Esophagus squamous epithelium (tissue), 4 donors: ENCODE data around the gene PSMD13.

ENCODE experiments used
- CTCF ChIP-seq, 6 experiments: fragments of 450-650 bp in 4 of 6; fragments of 200-600 bp in 2 of 6; sonication (generic) in 2 of 6; IDR thresholded peaks; one replicate each; pipeline ENCODE4 v1.5.1; 2016 to 2019; ENCODE audit warnings: antibody characterized with exemption in 6 of 6, mild to moderate bottlenecking in 4 of 6, moderate library complexity in 4 of 6
- POLR2A ChIP-seq, 4 donors: fragments of 450-650 bp; IDR thresholded peaks; one replicate each; pipeline ENCODE4 v1.6.1; 2017; ENCODE audit warnings: antibody characterized with exemption in 4 of 4, mild to moderate bottlenecking in 4 of 4, moderate library complexity in 3 of 4

- TF ChIP-seq CTCF (IDR thresholded peaks at IDR 0.05), result no peak
- TF ChIP-seq POLR2A (IDR thresholded peaks at IDR 0.05), result no peak
Measured at GRCh38 chr11:289712-290620, 53.2 kb downstream of the PSMD13 start.
